ENCODE results near the gene SYNE2.
"Not testable (repeated sequence)": the region's sequence is repeated elsewhere in the genome, so short reads cannot be mapped to it uniquely, and the experiment has no call there.

SYNE2 gene

GRCh38 chr14:64196814-64197411, 344.1 kb downstream of the SYNE2 start:
- no peak for DNase-seq (ENCODE audit: low read depth)

- DNase-seq (ENCODE audit: low read depth) = no peak
Measured at GRCh38 chr14:64197996-64198395, 345.2 kb downstream of the SYNE2 start.

- DNase-seq (ENCODE audit: low read depth) = no peak
Measured at GRCh38 chr14:64198486-64198885, 345.7 kb downstream of the SYNE2 start.

- DNase-seq (ENCODE audit: low read depth) = no peak
Measured at GRCh38 chr14:64200170-64200569, 347.4 kb downstream of the SYNE2 start.

GRCh38 chr14:64201296-64201695, 348.5 kb downstream of the SYNE2 start:
- no peak for DNase-seq (ENCODE audit: low read depth)

- DNase-seq (ENCODE audit: low read depth) = no peak
Measured at GRCh38 chr14:64201921-64202545, 349.2 kb downstream of the SYNE2 start.

- no peak for DNase-seq (ENCODE audit: low read depth)
Measured at GRCh38 chr14:64202716-64203115, 349.9 kb downstream of the SYNE2 start.

GRCh38 chr14:64203366-64204006, 350.7 kb downstream of the SYNE2 start:
- DNase-seq (ENCODE audit: low read depth) = no peak

GRCh38 chr14:64208261-64208660, 355.5 kb downstream of the SYNE2 start:
- DNase-seq (ENCODE audit: low read depth) = no peak

GRCh38 chr14:64208981-64209380, 356.2 kb downstream of the SYNE2 start:
- DNase-seq (ENCODE audit: low read depth) = no peak

GRCh38 chr14:64209444-64210131, 356.8 kb downstream of the SYNE2 start:
- no peak for DNase-seq (ENCODE audit: low read depth)

- no peak for DNase-seq (ENCODE audit: low read depth)
Measured at GRCh38 chr14:64210216-64210615, 357.4 kb downstream of the SYNE2 start.

GRCh38 chr14:64210912-64211311, 358.1 kb downstream of the SYNE2 start:
- DNase-seq (ENCODE audit: low read depth) = not testable (repeated sequence)

- DNase-seq (ENCODE audit: low read depth) = no peak
Measured at GRCh38 chr14:64212666-64213065, 359.9 kb downstream of the SYNE2 start.

- DNase-seq (ENCODE audit: low read depth) = no peak
Measured at GRCh38 chr14:64213086-64213485, 360.3 kb downstream of the SYNE2 start.

GRCh38 chr14:64213853-64214570, 361.2 kb downstream of the SYNE2 start:
- no peak for DNase-seq (ENCODE audit: low read depth)

- DNase-seq (ENCODE audit: low read depth) = no peak
Measured at GRCh38 chr14:64215274-64215673, 362.5 kb downstream of the SYNE2 start.

GRCh38 chr14:64215978-64216377, 363.2 kb downstream of the SYNE2 start:
- DNase-seq (ENCODE audit: low read depth) = no peak

- no peak for DNase-seq (ENCODE audit: low read depth)
Measured at GRCh38 chr14:64217308-64217707, 364.5 kb downstream of the SYNE2 start.

- no peak for DNase-seq (ENCODE audit: low read depth)
Measured at GRCh38 chr14:64217834-64218233, 365.0 kb downstream of the SYNE2 start.

GRCh38 chr14:64218344-64219240, 365.8 kb downstream of the SYNE2 start:
- DNase-seq (ENCODE audit: low read depth) = no peak

All from CMK (cell line).